Cardiac fibroblast (primary cell): ENCODE data around the gene DPF3.
A peak's percentile ranks its signal among the peaks of the same experiment; 100 is the strongest.

Experiments
- DNase-seq, 2 donors: peaks; one replicate each; pipeline versions ENCODE4 v3.0.0 to v3.0.0-alpha.2; 2010; ENCODE audit warnings: low read depth in 2 of 2
- H3K4me3 ChIP-seq, 2 donors: replicated peaks in 1 of 2; 1 replicate in 1 of 2; 2 replicates in 1 of 2; pipeline ENCODE4 v1.5.1; 2011; ENCODE audit warnings: low read depth in 2 of 2, low read length in 2 of 2, mild to moderate bottlenecking in 2 of 2, moderate library complexity in 1 of 2
- TF ChIP-seq, protein P1 (sequence below): IDR thresholded peaks from one replicate; pipeline ENCODE4 v1.5.1; 2011; ENCODE audit warnings: low read depth, mild to moderate bottlenecking, low read length, inconsistent platforms

DPF3 gene

DNA sequence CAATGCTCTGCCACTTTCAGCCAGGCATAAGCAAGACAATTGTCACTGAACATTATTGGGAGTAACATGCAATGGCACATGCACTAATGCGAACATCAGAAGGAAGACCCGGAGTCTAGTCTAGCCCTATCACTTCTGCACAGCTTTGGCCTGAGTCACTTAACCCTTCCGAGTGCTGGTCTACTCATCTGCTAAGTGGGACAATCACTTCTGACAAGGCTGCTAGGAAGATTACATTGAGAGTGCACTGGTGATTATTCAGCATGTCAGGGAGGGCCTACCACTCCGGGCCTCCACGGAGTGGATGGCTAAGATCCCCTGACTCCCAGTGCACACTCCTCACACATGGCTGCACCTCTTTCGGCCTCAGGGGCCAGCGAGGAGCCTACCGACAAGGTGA, 240.9 kb downstream of the DPF3 start:
- TF ChIP-seq, protein P1, sequence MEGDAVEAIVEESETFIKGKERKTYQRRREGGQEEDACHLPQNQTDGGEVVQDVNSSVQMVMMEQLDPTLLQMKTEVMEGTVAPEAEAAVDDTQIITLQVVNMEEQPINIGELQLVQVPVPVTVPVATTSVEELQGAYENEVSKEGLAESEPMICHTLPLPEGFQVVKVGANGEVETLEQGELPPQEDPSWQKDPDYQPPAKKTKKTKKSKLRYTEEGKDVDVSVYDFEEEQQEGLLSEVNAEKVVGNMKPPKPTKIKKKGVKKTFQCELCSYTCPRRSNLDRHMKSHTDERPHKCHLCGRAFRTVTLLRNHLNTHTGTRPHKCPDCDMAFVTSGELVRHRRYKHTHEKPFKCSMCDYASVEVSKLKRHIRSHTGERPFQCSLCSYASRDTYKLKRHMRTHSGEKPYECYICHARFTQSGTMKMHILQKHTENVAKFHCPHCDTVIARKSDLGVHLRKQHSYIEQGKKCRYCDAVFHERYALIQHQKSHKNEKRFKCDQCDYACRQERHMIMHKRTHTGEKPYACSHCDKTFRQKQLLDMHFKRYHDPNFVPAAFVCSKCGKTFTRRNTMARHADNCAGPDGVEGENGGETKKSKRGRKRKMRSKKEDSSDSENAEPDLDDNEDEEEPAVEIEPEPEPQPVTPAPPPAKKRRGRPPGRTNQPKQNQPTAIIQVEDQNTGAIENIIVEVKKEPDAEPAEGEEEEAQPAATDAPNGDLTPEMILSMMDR: no peak
- H3K4me3 ChIP-seq: no peak overlapping the region
- DNase-seq: no peak

DNA sequence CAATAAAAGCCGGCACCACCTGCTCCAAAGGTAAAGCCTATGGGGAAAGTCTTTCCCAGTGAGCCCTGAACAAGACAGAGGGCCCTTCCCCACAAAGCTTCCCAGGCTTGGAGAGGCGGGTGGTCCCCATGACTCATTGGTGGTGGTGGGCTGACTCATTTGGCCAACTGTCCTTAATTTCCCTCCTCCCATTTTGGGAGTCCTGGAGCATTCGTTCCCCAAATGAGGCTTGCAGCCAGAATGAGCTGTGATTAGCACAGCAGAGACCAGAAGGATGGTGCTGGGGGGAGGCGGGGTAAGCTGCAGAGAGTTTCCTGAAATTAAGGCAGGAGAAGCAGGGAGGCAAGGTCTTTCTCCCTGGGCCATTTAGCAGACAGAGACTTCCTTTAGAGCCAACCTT, 241.7 kb downstream of the DPF3 start:
- H3K4me3 ChIP-seq: no peak overlapping the region
- TF ChIP-seq, protein P1: no peak
- no peak for DNase-seq

DNA sequence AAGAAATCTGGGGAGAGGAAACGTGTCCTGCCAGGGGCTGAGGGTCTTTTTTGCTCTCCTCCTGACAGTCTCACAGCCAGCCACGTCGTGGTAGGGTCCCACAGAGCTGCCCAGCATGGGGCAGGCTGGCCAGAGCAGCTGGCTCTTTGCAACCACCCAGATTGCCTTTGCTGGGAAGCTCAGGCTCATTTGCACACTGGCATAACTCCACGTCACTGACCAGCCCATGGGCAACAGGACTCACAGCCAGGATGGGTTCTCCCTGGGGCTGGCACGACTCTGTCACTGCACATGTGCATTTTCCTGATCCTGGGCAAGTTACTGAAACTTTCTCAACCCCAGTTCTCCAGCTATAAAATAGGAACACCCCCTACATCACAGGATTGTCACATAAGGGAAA, 242.2 kb downstream of the DPF3 start:
- TF ChIP-seq, protein P1: no peak
- DNase-seq: no peak

DNA sequence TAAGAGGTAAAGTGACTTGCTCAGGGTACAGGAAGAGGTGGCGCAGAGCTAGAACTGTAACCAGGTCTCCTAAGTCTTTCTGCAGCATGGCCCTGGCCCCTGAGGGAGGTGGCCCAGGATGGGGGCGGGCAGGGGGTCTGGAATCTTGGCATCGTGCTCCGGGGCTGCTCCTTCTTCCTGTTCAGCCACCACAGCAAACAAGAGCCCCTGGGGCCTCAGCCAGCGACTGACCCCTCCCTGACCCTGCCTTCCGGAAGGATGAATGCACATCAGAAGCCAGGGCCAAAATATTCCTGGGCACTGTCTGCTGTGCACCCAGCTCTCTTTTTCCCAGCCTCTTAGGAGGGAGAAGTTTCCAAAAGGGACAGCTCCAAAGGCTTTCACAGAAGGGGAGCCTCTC, 242.8 kb downstream of the DPF3 start:
- peak; percentile 35 to 57 for DNase-seq
- H3K4me3 ChIP-seq: no peak overlapping the region
- TF ChIP-seq, protein P1: no peak

More for the DNA sequence above, 242.2 kb downstream of the DPF3 start:
- no peak overlapping the region for H3K4me3 ChIP-seq

DNA sequence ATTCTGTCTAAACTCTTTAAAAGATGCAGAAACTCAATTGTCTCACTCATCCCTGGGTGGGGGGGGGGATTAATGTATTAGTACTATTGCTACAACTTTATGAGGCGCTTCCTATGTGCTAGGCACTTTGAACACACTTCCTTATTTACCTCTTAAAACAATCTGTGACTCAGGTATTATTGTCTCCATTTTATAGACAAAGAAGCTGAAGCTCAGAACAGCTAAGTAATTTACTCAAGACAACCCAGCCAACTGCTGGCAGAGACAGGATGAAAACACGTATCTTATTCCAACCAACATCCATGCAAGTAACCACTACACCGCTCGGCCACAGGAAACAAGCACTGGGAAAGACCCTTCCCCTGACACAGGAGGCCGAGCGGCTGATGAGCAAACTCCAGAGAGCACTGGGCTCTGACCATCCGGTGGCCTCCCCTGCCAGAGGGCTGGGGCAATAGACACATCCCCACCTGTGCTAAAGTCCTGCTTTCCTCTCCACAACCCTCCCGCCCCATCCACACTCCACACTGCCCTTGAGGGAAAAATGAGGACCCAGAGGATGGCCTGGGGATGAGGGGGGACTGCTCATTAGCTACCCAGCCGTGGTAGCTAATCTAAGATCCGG, 244.2 kb downstream of the DPF3 start:
- no peak for DNase-seq
- TF ChIP-seq, protein P1: no peak
- no peak overlapping the region for H3K4me3 ChIP-seq

DNA sequence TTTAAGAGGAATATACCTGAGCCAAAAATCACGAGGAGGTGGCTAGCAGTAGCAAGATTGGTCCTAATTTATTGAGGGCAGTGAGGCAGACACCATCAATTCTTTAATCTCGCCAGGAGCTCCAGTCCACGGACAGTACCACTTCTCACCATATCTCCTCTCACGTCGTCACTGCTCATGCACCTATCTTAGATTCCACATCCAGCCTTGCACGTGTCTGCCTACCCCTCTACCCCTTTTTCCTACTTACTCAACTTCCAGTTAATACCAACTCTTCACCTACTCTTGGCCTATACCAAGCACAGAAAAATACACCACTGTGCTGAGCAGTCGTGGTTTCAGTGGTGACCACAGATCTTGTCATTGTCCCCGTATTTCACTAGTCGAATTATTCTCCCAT, 246.1 kb downstream of the DPF3 start:
- no peak for DNase-seq
- H3K4me3 ChIP-seq: no peak overlapping the region
- TF ChIP-seq, protein P1: no peak
